ENCODE data around the gene KRT31.
"Not testable (repeated sequence)": the region's sequence is repeated elsewhere in the genome, so short reads cannot be mapped to it uniquely, and the experiment has no call there.

The KRT31 gene

DNA sequence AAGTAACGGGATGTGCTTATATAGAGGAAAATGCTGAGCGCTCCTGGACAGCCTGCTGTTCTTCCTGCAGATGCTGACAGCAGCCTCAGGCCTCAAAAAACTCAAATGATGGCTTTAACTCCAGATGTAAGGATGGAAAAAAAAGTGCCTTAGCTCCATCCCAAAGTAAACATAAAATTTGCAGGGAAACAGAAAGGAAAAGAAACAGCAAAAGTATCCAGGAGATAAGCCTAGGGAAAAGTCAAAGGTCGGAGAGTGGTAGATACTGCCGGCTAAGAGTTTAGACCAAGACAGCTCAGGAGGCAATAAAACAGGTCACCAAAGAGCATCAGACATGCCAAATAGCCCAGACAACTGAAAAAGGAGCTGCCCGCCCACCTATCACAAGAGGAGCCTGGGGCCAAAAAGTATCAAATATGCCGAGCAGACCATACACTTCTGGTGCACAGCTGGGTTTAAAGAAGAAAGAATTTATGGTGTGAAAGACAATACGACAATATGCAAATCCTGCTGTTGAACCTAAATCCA, 6.9 kb downstream of the KRT31 start:
- no peak for DNase-seq (ENCODE audit: low read depth, low spot score)

DNA sequence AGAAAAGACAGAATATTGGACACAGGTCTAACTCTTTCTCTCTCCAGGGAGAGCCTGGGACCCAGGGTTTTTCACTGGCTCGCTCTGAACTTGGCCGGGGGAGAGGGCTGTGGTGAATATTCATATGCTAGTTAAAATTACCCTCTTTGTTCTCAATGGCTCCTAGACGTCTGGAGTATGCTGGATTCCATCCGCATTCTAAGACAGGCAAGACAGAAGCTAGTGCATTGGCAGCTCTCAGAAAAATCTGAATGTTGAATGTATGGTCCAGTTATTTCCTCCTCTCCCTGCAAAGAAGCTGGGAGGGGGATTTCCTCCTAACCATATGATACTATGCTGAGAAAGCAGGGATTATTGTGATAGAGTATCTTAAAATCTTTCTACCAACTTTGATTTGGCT, 9.7 kb downstream of the KRT31 start:
- no peak for DNase-seq (ENCODE audit: low read depth, low spot score)

DNA sequence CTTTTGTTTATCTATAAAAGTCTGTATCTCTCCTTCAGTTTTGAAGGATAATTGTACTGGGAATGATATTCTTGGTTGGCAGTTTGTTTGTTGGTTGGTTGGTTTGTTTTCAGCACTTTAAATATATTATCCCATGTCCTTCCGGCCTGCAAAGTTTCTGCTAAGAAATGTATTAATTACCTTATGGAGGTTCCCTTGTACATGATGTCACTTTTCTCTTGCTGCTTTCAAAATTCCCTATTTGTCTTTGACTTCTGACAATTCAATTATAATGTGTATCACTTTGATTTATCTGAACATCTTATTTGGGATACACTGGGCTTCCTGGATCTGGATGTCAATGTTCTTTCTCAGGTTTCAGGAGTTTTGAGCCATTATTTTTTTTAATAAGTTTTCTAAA, 11.2 kb downstream of the KRT31 start:
- DNase-seq (ENCODE audit: low read depth, low spot score), result no peak

DNA sequence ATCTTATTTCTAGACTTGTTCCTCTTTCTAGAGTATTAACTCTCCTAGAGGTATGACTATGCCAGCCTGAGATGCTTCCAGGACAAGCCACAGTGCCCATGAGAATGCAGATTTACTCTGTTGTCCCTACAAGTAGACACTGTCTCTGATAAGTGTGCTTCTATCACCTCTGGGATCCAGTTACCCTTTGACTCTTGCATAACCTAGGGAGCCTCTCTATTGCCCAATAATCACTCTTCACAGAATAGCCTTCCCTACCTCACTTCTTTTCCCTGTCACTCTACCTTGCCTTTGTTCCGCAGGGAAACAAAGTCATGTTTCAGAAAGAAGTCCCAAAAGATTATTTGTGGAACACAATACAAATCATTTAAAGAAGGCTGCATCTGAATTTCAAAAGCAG, 13.7 kb downstream of the KRT31 start:
- no peak for DNase-seq (ENCODE audit: low read depth, low spot score)

DNA sequence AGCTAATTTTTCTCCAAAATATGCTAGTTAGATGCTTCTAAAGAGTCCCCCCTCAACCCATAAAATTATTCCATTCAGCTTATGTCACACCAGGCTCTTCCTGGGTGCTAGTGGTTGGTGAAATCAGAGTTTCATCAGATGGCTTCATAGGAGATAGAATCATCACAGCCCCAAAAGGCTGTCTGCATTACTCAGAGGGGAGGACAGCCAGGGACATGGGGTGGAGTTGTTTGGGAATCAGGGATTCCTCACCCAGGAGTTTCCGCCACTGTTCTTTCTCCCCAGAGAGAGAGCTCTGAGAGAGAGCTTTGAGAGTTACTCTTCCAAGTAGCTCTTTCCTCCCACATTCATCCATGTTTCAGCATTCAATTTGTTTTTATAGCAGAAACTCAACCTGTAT, 15.0 kb downstream of the KRT31 start:
- no peak for DNase-seq (ENCODE audit: low read depth, low spot score)

DNA sequence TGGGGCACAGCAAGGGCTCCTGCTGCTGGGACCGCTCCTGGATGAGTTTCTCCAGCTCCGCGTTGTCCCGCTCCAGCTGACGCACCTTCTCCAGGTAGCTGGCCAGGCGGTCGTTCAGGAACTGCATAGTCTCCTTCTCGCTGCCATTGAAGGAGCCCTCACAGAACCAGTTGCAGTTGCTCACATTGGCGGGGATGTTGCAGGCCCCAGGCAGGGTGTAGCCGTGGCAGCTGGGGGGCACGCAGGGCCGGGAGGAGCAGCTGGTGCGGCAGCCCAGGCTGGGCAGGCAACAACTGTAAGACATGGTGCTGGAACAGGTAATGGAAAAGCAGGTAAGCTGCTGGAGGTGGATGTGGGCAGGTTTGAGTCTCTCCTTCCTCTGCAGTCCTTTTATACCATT, 15.5 kb downstream of the KRT31 start, which contains the start of gene KRT34:
KRT34 (minus strand) TSS at position 364 of the 400 bp plus-strand sequence; CDS start at position 304, 60 bp downstream.
- DNase-seq (ENCODE audit: low read depth, low spot score), result not testable (repeated sequence)

DNA sequence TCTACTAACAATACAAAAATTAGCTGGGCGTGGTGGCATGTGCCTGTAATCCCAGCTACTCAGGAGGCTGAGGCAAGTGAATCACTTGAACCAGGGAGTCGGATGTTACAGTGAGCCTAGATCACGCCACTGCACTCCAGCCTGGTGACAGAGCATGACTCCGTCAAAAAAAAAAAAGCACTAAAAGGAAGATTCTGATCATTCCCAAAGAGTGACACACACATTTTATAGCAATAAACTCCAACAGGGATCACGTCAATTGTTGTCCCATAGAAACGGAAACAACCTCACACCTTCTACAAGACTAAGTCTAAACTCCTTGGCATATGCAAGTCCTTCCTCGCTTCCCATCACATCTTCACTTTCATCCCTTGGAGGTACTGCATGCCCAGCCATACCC, 17.3 kb downstream of the KRT31 start:
- DNase-seq (ENCODE audit: low read depth, low spot score), result not testable (repeated sequence)

DNA sequence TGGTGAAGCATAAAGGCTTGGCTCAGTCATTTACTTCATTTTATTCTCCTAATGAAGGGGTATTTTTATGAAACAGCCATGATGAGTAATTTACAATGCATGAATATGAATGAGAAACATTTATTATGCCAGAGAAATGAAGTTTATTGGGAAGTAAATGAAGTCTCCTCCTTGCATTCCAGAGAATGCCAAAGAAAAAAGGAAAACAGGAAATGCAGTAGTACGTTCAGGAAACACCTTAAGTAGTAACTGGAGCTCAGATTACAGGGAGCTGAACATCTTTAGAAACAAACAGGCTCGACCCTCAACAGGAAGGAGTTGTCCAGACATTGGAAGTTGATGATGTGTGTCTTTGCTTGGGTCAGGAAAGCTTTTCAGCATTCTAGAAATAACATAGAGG, 19.9 kb downstream of the KRT31 start:
- DNase-seq (ENCODE audit: low read depth, low spot score), result no peak

DNA sequence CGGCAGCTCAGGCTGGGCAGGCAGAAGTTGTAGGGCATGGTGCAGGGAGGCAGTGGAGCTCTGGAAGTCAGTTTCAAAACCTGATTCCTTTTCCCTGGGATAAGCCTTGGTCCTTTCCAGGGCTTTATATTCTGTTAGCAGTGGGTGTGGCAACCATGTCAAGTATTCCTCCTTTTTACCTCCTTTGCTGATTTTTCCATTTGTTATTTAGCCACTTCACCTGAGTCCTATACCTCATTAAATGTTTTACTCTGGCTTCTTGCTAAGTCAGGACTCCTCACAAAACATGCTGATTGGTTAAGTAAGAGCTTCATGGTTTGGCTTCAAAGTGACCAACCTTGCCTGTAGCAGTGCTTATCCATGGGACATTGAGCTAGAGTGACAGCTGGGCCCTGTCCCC, 27.7 kb downstream of the KRT31 start, which contains the start of gene KRT33B:
KRT33B (minus strand) TSS at position 101 of the 400 bp plus-strand sequence; CDS start at position 38, 63 bp downstream.
- DNase-seq (ENCODE audit: low read depth, low spot score), result no peak

DNA sequence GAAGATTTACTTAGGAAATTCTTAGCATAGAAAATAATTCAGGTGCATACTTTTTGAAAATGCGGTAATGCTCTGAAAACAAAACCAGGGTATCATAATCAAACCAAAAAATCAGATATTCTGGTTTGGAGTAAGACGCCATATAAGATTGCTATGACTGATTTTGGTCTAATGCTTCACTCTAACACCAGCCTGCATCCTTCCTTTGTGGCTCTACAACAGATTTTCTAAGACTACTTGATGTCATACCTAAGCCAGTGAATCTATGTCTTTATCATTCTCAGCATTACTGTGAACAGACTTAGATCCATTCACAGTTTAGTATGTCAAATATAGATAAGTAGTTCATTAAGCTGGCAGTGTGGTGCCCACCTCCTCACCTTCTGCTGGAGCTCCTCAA, 28.4 kb downstream of the KRT31 start:
- DNase-seq (ENCODE audit: low read depth, low spot score), result no peak

DNA sequence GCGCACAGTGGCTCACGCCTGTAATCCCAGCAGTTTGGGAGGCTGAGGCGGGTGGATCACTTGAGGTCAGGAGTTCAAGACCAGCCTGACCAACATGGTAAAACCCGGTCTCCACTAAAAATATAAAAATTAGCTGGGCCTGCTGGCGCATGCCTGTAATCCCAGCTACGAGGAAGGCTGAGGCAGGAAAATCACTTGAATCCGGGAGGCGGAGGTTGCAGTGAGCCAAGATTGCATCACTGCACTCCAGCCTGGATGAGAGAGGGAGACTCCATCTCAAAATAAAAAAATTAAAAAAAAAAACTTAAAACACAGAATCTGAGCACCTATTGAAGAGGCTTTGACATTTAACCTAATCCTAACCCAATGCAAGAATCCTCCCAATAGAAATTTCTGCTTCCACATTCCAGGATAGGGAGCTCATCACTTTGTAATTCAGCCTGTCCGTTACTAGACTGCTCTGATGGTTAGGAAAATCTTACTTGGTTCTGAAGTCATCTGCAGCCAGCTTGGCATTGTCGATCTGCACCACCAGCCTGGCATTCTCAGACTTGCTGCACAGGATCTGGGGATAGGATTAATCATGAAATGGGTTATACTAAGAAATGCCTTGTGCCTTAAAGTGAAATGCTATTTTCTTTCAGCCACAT, 29.9 kb downstream of the KRT31 start:
- DNase-seq (ENCODE audit: low read depth, low spot score), result no peak

DNA sequence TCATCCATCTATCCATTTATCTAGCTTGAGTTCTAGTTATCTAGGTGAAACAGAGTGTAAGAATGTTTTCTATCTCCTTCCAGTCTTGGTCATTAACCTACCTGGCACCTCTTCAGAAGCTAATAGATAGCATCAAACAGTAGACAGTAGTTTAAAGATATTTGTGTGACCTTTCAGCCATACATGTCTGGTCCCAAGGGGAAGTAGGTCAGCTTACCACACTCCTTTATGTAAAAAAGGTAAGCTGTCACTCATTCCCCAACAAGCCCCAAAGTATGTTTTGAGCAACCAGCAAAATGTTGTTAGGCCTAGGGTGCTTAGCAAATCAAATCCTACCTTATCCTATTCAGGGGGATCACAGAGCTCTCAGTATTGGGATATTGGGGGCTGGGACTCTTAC, 31.3 kb downstream of the KRT31 start:
- DNase-seq (ENCODE audit: low read depth, low spot score), result no peak

DNA sequence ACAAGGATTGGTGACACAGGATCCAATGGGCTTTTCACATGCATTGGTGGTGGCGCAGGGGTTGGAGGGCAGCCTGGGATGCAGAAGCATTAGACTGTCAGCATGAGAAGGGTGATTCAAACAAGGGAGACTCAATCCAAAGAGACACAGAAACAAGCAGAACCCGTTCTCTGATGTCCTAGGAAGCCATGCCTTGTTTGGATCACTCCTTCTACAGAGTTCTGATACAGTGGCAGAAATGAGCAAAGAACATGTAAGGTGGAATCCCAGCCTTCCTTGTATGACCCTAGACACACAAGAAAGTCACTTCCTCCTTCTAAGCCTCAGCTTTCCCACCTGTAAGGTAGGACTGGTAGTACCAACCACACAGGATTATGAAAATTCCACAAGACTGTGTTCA, 33.5 kb downstream of the KRT31 start:
- no peak for DNase-seq (ENCODE audit: low read depth, low spot score)

DNA sequence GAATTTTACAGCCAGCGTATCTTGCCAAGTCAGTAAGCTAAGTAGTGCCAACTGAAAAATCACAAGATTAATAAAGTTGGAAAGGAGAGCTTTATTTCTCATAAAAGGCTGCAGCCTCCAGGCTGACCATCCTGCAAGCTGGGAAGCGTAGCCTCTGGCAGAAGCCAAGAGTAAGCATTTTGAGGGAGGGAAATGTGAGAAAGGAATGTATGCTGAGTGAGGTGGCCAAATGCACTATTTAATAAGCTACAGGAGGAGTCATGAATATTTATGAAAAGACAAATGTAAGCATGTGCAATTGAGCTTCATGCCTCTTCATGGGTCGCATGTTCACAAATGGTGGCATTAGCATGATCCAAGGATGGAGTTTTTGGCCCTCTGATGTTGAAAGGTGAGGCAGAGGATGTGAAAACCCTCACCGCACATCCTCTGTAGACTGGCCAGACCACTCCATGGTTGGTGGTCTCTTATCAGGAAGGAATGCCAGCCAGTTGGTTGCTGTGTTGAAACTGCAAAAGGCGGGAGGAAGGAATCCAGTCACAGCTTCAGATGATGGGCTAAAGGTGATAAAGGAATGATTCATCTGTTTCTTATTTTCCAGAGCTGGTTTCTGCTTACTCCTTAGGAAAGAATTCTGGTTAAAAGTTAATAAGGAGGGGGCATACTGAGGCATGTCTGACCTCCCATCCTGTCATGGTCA, 37.0 kb downstream of the KRT31 start:
- DNase-seq (ENCODE audit: low read depth, low spot score), result no peak

DNA sequence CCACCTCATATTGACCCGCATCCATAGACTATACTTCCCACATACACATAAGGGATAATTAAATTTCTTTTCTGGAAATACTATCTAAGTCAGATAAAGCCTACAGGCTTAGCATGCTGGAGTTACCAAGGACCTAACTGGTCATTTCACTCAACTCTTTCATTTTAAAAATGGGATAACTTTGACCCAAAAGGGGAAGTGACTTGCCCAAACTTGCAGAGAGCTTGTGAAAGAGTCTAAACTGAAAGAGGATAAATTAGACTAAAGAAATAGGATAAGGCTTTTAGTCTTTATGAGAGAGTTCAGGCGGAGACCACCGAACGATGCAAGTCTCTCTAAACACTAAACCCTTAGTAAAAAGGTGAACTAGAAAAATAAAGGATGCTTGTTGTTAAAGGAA, 42.9 kb downstream of the KRT31 start:
- no peak for DNase-seq (ENCODE audit: low read depth, low spot score)

DNA sequence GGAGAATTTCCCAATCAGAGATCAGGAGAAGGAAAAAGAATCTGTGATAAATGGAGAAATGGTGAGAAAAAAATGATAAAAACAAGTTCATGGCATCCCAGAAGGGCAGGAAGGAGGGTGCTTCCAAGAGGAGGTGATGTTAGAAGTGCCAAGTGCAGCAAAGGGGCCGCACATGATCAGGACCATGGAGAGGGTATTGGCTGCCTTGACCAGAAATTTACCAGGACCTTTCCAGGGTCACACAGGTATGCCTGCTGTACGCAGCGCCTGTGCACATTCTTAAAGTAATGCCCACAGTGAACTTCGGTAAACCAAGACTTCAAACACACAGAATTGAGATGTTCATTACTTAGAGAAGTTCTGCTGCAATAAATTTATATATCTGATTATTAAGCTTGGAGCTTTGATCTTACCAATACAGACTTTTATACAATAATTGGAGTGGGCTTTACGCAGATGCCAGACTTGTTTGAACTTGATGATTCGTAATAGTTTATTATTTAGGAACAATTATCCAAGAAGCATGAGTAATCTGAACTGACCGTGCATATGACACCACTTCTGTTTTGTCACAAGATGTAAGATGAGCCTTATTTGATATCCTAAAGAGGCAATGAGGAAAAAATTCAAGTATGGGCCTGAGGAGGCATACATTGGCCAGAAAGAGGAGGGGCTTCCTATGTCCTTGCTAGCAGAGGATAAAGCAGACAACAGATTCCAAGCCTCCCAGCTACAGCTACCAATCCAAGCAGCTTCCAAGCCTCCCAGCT, 44.6 kb downstream of the KRT31 start:
- no peak for DNase-seq (ENCODE audit: low read depth, low spot score)

DNA sequence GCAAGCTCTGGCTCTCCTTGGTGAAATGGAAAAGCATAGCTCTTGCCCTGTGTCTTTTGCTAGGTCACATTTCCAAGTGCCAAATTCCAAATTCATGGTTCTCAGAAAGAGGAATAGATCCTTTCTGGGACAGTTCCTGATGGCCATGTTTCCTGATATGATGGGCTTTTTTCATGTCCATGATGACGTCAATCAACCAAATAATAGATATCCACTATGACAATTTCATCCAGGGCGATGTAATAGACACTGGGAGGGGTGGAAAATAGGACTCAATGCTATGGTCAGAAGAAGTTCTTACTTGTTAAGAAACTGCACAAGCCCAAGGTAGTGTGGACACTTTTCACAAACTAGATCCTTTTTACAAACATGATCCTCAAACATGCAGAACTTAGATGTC, 46.2 kb downstream of the KRT31 start:
- no peak for DNase-seq (ENCODE audit: low read depth, low spot score)

DNA sequence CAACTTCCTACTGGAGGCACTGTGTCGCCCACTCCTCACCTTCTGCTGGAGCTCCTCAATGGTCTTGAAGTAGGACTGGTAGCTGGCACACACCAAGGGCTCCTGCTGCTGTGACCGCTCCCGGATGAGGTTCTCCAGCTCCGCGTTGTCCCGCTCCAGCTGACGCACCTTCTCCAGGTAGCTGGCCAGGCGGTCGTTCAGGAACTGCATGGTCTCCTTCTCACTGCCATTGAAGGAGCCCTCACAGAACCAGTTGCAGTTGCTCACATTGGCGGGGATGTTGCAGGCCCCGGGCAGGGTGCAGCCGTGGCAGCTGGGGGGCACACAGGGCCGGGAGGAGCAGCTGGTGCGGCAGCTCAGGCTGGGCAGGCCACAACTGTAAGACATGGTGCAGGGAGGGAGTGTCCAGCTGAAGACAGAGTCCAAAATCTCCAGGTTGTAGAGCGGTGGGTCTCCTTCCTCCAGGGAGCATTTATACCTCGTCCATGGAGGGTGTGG, 47.0 kb downstream of the KRT31 start, which contains the start of gene KRT33A:
KRT33A (minus strand) TSS at position 448 of the 498 bp plus-strand sequence; CDS start at position 387, 61 bp downstream.
- DNase-seq (ENCODE audit: low read depth, low spot score), result not testable (repeated sequence)

DNA sequence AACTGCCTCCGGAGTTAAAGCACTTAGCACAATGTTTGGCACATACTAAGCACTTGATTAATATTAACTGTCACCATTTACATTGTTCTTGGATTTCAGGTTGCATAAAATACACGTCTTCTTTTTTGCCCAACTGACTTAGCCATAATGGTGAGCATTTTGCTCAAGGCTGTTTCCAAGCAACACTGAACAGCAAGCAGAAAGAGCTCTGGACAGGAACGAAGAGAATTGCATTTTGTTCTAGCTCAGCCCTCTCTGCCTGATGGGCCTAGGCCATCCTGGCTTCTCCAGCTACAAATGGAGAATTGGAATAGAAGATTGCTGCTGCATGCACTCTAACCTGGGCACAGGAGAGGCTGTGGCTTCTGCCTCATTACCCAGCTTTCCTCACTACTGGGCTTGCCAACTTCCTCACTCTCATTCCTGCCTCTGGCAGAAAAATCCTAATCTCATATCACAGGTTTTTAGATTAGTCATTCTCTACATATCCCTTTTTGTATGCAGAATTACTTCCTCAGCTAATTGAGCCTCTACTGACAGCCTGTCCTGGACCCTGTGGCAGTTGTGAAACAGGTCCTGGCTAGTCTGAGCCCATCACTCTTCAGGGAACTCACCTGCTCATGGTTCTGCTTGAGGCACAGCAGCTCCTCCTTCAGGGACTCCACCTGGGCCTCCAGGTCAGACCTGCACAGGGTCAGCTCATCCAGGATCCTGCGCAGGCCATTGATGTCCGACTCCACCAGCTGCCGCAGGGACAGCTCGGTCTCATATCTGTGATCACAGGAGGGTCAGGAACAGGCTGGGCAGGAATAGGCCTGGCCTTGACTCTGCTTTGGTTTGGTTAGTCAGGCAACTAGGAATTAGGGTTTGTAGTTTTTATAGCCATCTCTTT, 49.3 kb downstream of the KRT31 start:
- DNase-seq (ENCODE audit: low read depth, low spot score), result no peak

DNA sequence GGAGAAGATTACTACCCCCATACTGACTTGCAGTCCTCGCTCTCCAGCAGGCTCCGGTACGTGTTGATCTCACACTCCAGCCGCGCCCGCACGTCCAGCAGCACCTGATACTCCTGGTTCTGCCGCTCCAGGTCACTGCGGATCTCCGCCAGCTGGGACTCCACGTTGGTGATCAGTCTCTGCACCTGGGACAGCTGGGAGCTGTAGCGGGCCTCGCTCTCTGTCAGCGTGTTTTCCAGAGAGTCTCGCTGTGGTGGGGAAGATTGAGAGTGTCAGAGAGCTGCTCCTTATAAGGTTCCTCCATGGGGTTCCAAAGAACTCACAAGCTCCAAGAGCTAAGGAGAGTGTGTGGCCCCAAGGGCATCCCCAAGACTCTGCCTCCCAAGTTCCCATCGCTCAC, 51.0 kb downstream of the KRT31 start:
- DNase-seq (ENCODE audit: low read depth, low spot score), result not testable (repeated sequence)

DNA sequence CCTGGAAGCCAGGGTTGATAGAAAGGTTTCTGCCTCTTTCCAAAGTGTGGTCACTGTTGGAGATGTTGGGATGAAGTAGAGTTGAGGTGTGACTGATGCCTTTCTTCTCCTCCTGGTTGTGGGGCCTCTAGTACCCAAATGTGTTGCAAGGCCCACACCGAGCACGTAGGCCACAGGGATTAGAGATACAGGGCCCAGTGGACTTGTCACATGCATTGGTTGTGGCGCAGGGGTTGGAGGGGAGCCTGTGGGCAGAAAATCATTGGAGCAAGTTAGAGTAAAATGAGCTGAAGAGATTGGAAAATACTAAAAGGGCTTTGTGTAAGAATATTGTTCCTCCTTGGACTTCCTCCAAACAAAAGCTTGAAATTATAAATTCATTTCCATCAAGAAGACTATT, 51.4 kb downstream of the KRT31 start:
- no peak for DNase-seq (ENCODE audit: low read depth, low spot score)

Measured in iPS DF 19.7 (cell line).